HCT116 (cell line): ENCODE data around the gene KRT26. TPM values are rescaled to one million over a fixed set of nuclear protein-coding genes. Genes with fewer than 3 reads are reported as not detected.

Experiments used
- ATAC-seq: fragments of 200-7000 bp; cut with Tn5 transposase; 2 replicates; pipeline ENCODE4 v1.9.1; 2020; ENCODE audit warnings: mild to moderate bottlenecking, moderate library complexity
- BruUV-seq: library from RNA; stranded (reverse); fragments of 400-500 nt; replicated peaks from 2 replicates; lab custom pipeline; 2021; lab: Mats Ljungman, UMichigan
- CTCF ChIA-PET: fragments of 300-600 bp; sonication (Branson Sonifier 250); formaldehyde crosslinking; loops from one replicate; lab custom pipeline; 2021; ENCODE audit warnings: antibody characterized with exemption; lab: Charles Lee
- POLR2A ChIA-PET: fragments of 300-600, 350-600 bp; sonication (Branson Sonifier 250); formaldehyde crosslinking; loops from one replicate; lab custom pipeline; 2021; ENCODE audit warnings: antibody characterized with exemption; lab: Charles Lee
- RAD21 ChIA-PET, 2 experiments: fragments of 300-600 bp; sonication (Branson Sonifier 250); formaldehyde crosslinking; loops; one replicate each; lab custom pipeline; 2023; ENCODE audit warnings: low total read pairs in 2 of 2; ENCODE audit not compliant: uncharacterized antibody in 2 of 2, unreplicated experiment in 2 of 2, low non-redundant PET in 1 of 2; lab: Charles Lee
- DNase-seq: peaks from one replicate; pipeline ENCODE4 v3.0.0-alpha.2; 2010; ENCODE audit warnings: low read depth, low spot score
- H2AFZ ChIP-seq: fragments of 200-600 bp; shearing (Covaris generic), sonication (generic); 2 replicates; pipeline ENCODE4 v1.6.1; 2017; ENCODE audit warnings: low read depth, mixed run types, mixed read lengths, antibody characterized with exemption, low read length; ENCODE audit not compliant: poor library complexity, severe bottlenecking
- H3K27ac ChIP-seq: 2 replicates; pipeline ENCODE4 v1.5.1; 2012; ENCODE audit warnings: low read depth, low read length
- H3K27me3 ChIP-seq: fragments of 200-600 bp; sonication (generic); 2 replicates; pipeline ENCODE4 v1.6.1; 2016; ENCODE audit warnings: mixed run types, low read length, mixed read lengths; ENCODE audit not compliant: insufficient read depth
- H3K36me3 ChIP-seq, 2 experiments: fragments of 200-500 bp in 1 of 2; fragments of 200-600 bp in 1 of 2; sonication (Bioruptor generic) in 1 of 2; sonication (generic) in 1 of 2; 2 replicates each; pipeline versions ENCODE4 v1.5.1 to v1.6.1; 2014 to 2016; ENCODE audit warnings: low read length in 2 of 2, inconsistent platforms in 1 of 2, mixed read lengths in 1 of 2, mixed run types in 1 of 2; ENCODE audit not compliant: insufficient read depth in 2 of 2, control insufficient read depth in 1 of 2
- H3K4me1 ChIP-seq, 2 experiments: fragments of 200-600 bp in 1 of 2; sonication (generic) in 1 of 2; 2 replicates each; pipeline versions ENCODE4 v1.5.1 to v1.6.1; 2012 to 2017; ENCODE audit warnings: low read length in 2 of 2, inconsistent platforms in 1 of 2, mild to moderate bottlenecking in 1 of 2, mixed read lengths in 1 of 2, mixed run types in 1 of 2, moderate library complexity in 1 of 2; ENCODE audit not compliant: insufficient read depth in 2 of 2, control insufficient read depth in 1 of 2
- H3K4me2 ChIP-seq: fragments of 200-600 bp; sonication (generic); 2 replicates; pipeline ENCODE4 v1.6.1; 2017; ENCODE audit warnings: mixed run types, low read length, mixed read lengths
- H3K4me3 ChIP-seq, 2 experiments: fragments of 200-600 bp in 1 of 2; sonication (generic) in 1 of 2; replicated peaks in 1 of 2; 2 replicates each; pipeline ENCODE4 v1.5.1; 2011 to 2016; ENCODE audit warnings: low read length in 2 of 2, control low read depth in 1 of 2, low read depth in 1 of 2, mild to moderate bottlenecking in 1 of 2, mixed read lengths in 1 of 2, mixed run types in 1 of 2
- H3K79me2 ChIP-seq: fragments of 200-600 bp; sonication (generic); 2 replicates; pipeline ENCODE4 v1.6.1; 2017; ENCODE audit warnings: mild to moderate bottlenecking, mixed run types, low read length, moderate library complexity, mixed read lengths; ENCODE audit not compliant: insufficient read depth
- H3K9ac ChIP-seq: fragments of 200-600 bp; sonication (generic); 2 replicates; pipeline ENCODE4 v1.6.1; 2016; ENCODE audit warnings: low read length, mixed read lengths
- H3K9me2 ChIP-seq: fragments of 200-600 bp; sonication (generic), shearing (Covaris generic); 2 replicates; pipeline ENCODE4 v1.6.1; 2017; ENCODE audit warnings: mixed run types, mild to moderate bottlenecking, moderate library complexity; ENCODE audit not compliant: insufficient read depth
- H3K9me3 ChIP-seq, 2 experiments: fragments of 200-500 bp in 1 of 2; fragments of 200-600 bp in 1 of 2; sonication (Bioruptor generic) in 1 of 2; sonication (generic) in 1 of 2; 2 replicates each; pipeline ENCODE4 v1.6.1; 2014 to 2017; ENCODE audit warnings: low read length in 2 of 2, mixed read lengths in 2 of 2, inconsistent platforms in 1 of 2, low read depth in 1 of 2, mild to moderate bottlenecking in 1 of 2, mixed run types in 1 of 2, moderate library complexity in 1 of 2; ENCODE audit not compliant: control insufficient read depth in 1 of 2, insufficient read depth in 1 of 2
- H4K20me1 ChIP-seq: fragments of 200-600 bp; sonication (generic), shearing (Covaris generic); 2 replicates; pipeline ENCODE4 v1.6.1; 2017; ENCODE audit warnings: mixed run types, mild to moderate bottlenecking, moderate library complexity; ENCODE audit not compliant: insufficient read depth
- ATF3 ChIP-seq: IDR thresholded peaks from 2 replicates; pipeline ENCODE4 v1.6.1; 2012
- CBX3 ChIP-seq: IDR thresholded peaks from 2 replicates; pipeline ENCODE4 v1.6.1; 2012; ENCODE audit warnings: low read depth
- CEBPB ChIP-seq: IDR thresholded peaks from 2 replicates; pipeline ENCODE4 v1.6.1; 2012; ENCODE audit warnings: low read depth
- EGR1 ChIP-seq: IDR thresholded peaks from 2 replicates; pipeline ENCODE4 v1.6.1; 2012; ENCODE audit warnings: low read depth
- ELF1 ChIP-seq: IDR thresholded peaks from 2 replicates; pipeline ENCODE4 v1.6.1; 2012; ENCODE audit warnings: low read depth, borderline replicate concordance
- EZH2 ChIP-seq: fragments of 200-600 bp; sonication (generic); IDR thresholded peaks from 2 replicates; pipeline ENCODE4 v1.6.1; 2017; ENCODE audit warnings: antibody characterized with exemption, mixed run types
- EZH2phosphoT487 ChIP-seq: fragments of 200-600 bp; IDR thresholded peaks from 2 replicates; pipeline ENCODE4 v1.6.1; 2018; ENCODE audit warnings: antibody characterized with exemption, borderline replicate concordance
- FOSL1 ChIP-seq: IDR thresholded peaks from 2 replicates; pipeline ENCODE4 v1.6.1; 2012; ENCODE audit warnings: low read depth
- POLR2A ChIP-seq: IDR thresholded peaks from 2 replicates; pipeline ENCODE4 v1.7.0; 2011; ENCODE audit warnings: borderline replicate concordance; ENCODE audit not compliant: insufficient read depth, insufficient read length; ENCODE audit errors: extremely low read depth
- POLR2AphosphoS5 ChIP-seq: IDR thresholded peaks from 2 replicates; pipeline ENCODE4 v1.6.1; 2011; ENCODE audit warnings: mild to moderate bottlenecking, low read depth, low read length, moderate library complexity
- RAD21 ChIP-seq: IDR thresholded peaks from 2 replicates; pipeline ENCODE4 v1.6.1; 2012; ENCODE audit warnings: low read depth, mild to moderate bottlenecking
- SIN3A ChIP-seq: IDR thresholded peaks from 2 replicates; pipeline ENCODE4 v1.6.1; 2012; ENCODE audit warnings: low read depth
- SP1 ChIP-seq: IDR thresholded peaks from 2 replicates; pipeline ENCODE4 v1.6.1; 2012; ENCODE audit warnings: low read depth
- SRF ChIP-seq: IDR thresholded peaks from 2 replicates; pipeline ENCODE4 v1.6.1; 2012; ENCODE audit warnings: low read depth
- YY1 ChIP-seq: IDR thresholded peaks from 2 replicates; pipeline ENCODE4 v1.6.1; 2011; ENCODE audit warnings: low read length, low read depth, moderate library complexity, mild to moderate bottlenecking; ENCODE audit not compliant: insufficient replicate concordance; ENCODE audit errors: extremely low read depth
- ZFX ChIP-seq: fragments of 450-650 bp; IDR thresholded peaks from 2 replicates; pipeline ENCODE4 v1.6.1; 2017
- ZNF274 ChIP-seq: fragments of 200-500 bp; sonication (Bioruptor generic); IDR thresholded peaks from 2 replicates; pipeline ENCODE4 v1.6.1; 2014; ENCODE audit warnings: mild to moderate bottlenecking, low read depth, low read length, inconsistent platforms
- intact Hi-C: fragments of 100-400 bp; cut with micrococcal nuclease; formaldehyde crosslinking; loops from 2 replicates; pipeline ENCODE4 v1.10.0; 2022
- total RNA-seq: library from RNA; stranded (reverse); gene quantifications from one replicate; pipeline ENCODE4 v1.2.1, GENCODE V29; 2021; ENCODE audit not compliant: unreplicated experiment
- TF ChIP-seq, protein P1 (sequence below): IDR thresholded peaks from 2 replicates; pipeline ENCODE4 v1.6.1; 2012
- TF ChIP-seq, protein P2 (sequence below), 3 experiments: fragments of 200-600 bp in 1 of 3; sonication (generic) in 1 of 3; IDR thresholded peaks in 2 of 3; conservative IDR thresholded peaks in 1 of 3; 2 replicates each; pipeline ENCODE4 v1.5.1; 2012 to 2017; ENCODE audit warnings: low read depth in 2 of 3, low read length in 2 of 3, antibody characterized with exemption in 1 of 3, borderline replicate concordance in 1 of 3, control low read depth in 1 of 3, mild to moderate bottlenecking in 1 of 3, mixed read lengths in 1 of 3, mixed run types in 1 of 3, moderate library complexity in 1 of 3; ENCODE audit not compliant: insufficient read depth in 1 of 3

Gene KRT26
- total RNA-seq, 1 experiment from 2014 or later: not detected

- ChIA-PET CTCF (no interaction called here), RAD21 (no interaction called here)
- TF ChIP-seq ELF1 (no peak), EZH2phosphoT487 (no peak), CBX3 (no peak), ZNF274 (no peak), FOSL1 (no peak), SP1 (no peak), POLR2A (no peak), YY1 (no peak), SIN3A (no peak), EZH2 (no peak), ZFX (no peak), POLR2AphosphoS5 (no peak), CEBPB (no peak), RAD21 (no peak), ATF3 (no peak), SRF (no peak), EGR1 (no peak)
- TF ChIP-seq, protein P1, sequence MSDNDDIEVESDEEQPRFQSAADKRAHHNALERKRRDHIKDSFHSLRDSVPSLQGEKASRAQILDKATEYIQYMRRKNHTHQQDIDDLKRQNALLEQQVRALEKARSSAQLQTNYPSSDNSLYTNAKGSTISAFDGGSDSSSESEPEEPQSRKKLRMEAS: no peak
- TF ChIP-seq, protein P2, sequence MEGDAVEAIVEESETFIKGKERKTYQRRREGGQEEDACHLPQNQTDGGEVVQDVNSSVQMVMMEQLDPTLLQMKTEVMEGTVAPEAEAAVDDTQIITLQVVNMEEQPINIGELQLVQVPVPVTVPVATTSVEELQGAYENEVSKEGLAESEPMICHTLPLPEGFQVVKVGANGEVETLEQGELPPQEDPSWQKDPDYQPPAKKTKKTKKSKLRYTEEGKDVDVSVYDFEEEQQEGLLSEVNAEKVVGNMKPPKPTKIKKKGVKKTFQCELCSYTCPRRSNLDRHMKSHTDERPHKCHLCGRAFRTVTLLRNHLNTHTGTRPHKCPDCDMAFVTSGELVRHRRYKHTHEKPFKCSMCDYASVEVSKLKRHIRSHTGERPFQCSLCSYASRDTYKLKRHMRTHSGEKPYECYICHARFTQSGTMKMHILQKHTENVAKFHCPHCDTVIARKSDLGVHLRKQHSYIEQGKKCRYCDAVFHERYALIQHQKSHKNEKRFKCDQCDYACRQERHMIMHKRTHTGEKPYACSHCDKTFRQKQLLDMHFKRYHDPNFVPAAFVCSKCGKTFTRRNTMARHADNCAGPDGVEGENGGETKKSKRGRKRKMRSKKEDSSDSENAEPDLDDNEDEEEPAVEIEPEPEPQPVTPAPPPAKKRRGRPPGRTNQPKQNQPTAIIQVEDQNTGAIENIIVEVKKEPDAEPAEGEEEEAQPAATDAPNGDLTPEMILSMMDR (IDR thresholded peaks at IDR 0.05 in 2 of 3, conservative IDR thresholded peaks at IDR 0.05 in 1 of 3; ENCODE audit: borderline replicate concordance in 1 of 3, insufficient read depth in 1 of 3, low read depth in 2 of 3, low read length in 2 of 3): no peak
Measured at GRCh38 chr17:40777459-40777858, 5.5 kb upstream of the KRT26 start.

More at GRCh38 chr17:40777459-40777858, 5.5 kb upstream of the KRT26 start:
- POLR2A ChIA-PET: no interaction called here
- intact Hi-C loops: no loop called here
- BruUV-seq: no TSS peak
- no peaks in the 10 kb centered on the region for H3K9me3 ChIP-seq
- H3K9me2 ChIP-seq: no peaks in the 10 kb centered on the region
- H3K9ac ChIP-seq: no peak overlapping the region
- H3K4me3 ChIP-seq: no peak overlapping the region
- no peaks in the 10 kb centered on the region for H3K27me3 ChIP-seq
- no peak overlapping the region for H2AFZ ChIP-seq
- H4K20me1 ChIP-seq: no peaks in the 10 kb centered on the region
- H3K36me3 ChIP-seq: no peaks in the 10 kb centered on the region
- H3K4me1 ChIP-seq: no peaks in the 10 kb centered on the region
- DNase-seq (no peak), ATAC-seq (no peak)
- no peak overlapping the region for H3K4me2 ChIP-seq
- H3K79me2 ChIP-seq: no peaks in the 10 kb centered on the region
- H3K27ac ChIP-seq: no peak overlapping the region
